ENCODE data around the gene NPBWR2. TPM values are rescaled to one million over a fixed set of nuclear protein-coding genes. Genes with fewer than 3 reads are reported as not detected.
"Not testable (repeated sequence)": the region's sequence is repeated elsewhere in the genome, so short reads cannot be mapped to it uniquely, and the experiment has no call there.

The NPBWR2 gene
- total RNA-seq, 2 experiments from 2014 or later = not detected

- no peak overlapping the region for H3K27ac Mint-ChIP-seq
Observed at GRCh38 chr20:64095455-64095854, 11.9 kb downstream of the NPBWR2 start.

GRCh38 chr20:64093013-64093503 is 14.3 kb downstream of the NPBWR2 start:
- ChIA-PET POLR2A (no interaction called here), CTCF (no interaction called here)
- DNase-seq (no peak), ATAC-seq (no peak)
- Mint-ChIP-seq H3K9me3 (ENCODE audit: insufficient read depth) (no peaks in the 10 kb centered on the region), H3K4me1 (ENCODE audit: low read depth) (no peaks in the 10 kb centered on the region), H3K27me3 (ENCODE audit: low read depth) (peaks cover 8% of the 10 kb centered on the region), H3K4me3 (no peak overlapping the region), H3K27ac (no peak overlapping the region), H3K36me3 (ENCODE audit: low read depth) (no peaks in the 10 kb centered on the region)

More at GRCh38 chr20:64095455-64095854, 11.9 kb downstream of the NPBWR2 start:
- H3K27me3 Mint-ChIP-seq (ENCODE audit: low read depth) = no peaks in the 10 kb centered on the region
- ATAC-seq (peak; percentile 13), DNase-seq (no peak)
- ChIA-PET POLR2A (no interaction called here), CTCF (no interaction called here)
- no peaks in the 10 kb centered on the region for H3K9me3 Mint-ChIP-seq (ENCODE audit: insufficient read depth)
- H3K4me3 Mint-ChIP-seq = no peak overlapping the region
- H3K36me3 Mint-ChIP-seq (ENCODE audit: low read depth) = no peaks in the 10 kb centered on the region
- peaks cover 5% of the 10 kb centered on the region for H3K4me1 Mint-ChIP-seq (ENCODE audit: low read depth)

- ChIA-PET CTCF (no interaction called here), POLR2A (no interaction called here)
- no peaks in the 10 kb centered on the region for H3K4me1 Mint-ChIP-seq (ENCODE audit: low read depth)
- no peak overlapping the region for H3K27ac Mint-ChIP-seq
- H3K9me3 Mint-ChIP-seq (ENCODE audit: insufficient read depth) = no peaks in the 10 kb centered on the region
- DNase-seq (no peak), ATAC-seq (peak; percentile 24)
- H3K4me3 Mint-ChIP-seq = no peak overlapping the region
- no peaks in the 10 kb centered on the region for H3K36me3 Mint-ChIP-seq (ENCODE audit: low read depth)
- peaks cover 8% of the 10 kb centered on the region for H3K27me3 Mint-ChIP-seq (ENCODE audit: low read depth)
Observed at GRCh38 chr20:64092258-64093012, 14.9 kb downstream of the NPBWR2 start.

- Mint-ChIP-seq H3K36me3 (ENCODE audit: low read depth) (no peaks in the 10 kb centered on the region), H3K4me1 (ENCODE audit: low read depth) (no peaks in the 10 kb centered on the region), H3K27ac (no peak overlapping the region), H3K27me3 (ENCODE audit: low read depth) (peaks cover 8% of the 10 kb centered on the region), H3K4me3 (no peak overlapping the region), H3K9me3 (ENCODE audit: insufficient read depth) (no peaks in the 10 kb centered on the region)
- no peak for DNase-seq
- ChIA-PET POLR2A (interaction anchor here (1.0 kb wide), 1 partner anchor 14 kb away, joined by 3 read pairs; no protein-coding TSS in a partner anchor), CTCF (no interaction called here)
- no peak for ATAC-seq
Observed at GRCh38 chr20:64091770-64092169, 15.6 kb downstream of the NPBWR2 start.

GRCh38 chr20:64091340-64091739 is 16.0 kb downstream of the NPBWR2 start:
- Mint-ChIP-seq H3K36me3 (ENCODE audit: low read depth) (no peaks in the 10 kb centered on the region), H3K27me3 (ENCODE audit: low read depth) (peaks cover 9% of the 10 kb centered on the region), H3K9me3 (ENCODE audit: insufficient read depth) (no peaks in the 10 kb centered on the region), H3K27ac (no peak overlapping the region), H3K4me1 (ENCODE audit: low read depth) (no peaks in the 10 kb centered on the region), H3K4me3 (no peak overlapping the region)
- ATAC-seq = no peak
- DNase-seq = no peak
- ChIA-PET POLR2A (interaction anchor here (1.0 kb wide), 1 partner anchor 15 kb away, joined by 3 read pairs; no protein-coding TSS in a partner anchor), CTCF (no interaction called here)

- no peak overlapping the region for H3K27ac Mint-ChIP-seq
- ChIA-PET CTCF (no interaction called here), POLR2A (no interaction called here)
- H3K27me3 Mint-ChIP-seq (ENCODE audit: low read depth) = peaks cover 19% of the 10 kb centered on the region
- H3K4me1 Mint-ChIP-seq (ENCODE audit: low read depth) = no peaks in the 10 kb centered on the region
- DNase-seq (no peak), ATAC-seq (no peak)
- H3K9me3 Mint-ChIP-seq (ENCODE audit: insufficient read depth) = no peaks in the 10 kb centered on the region
- H3K36me3 Mint-ChIP-seq (ENCODE audit: low read depth) = no peaks in the 10 kb centered on the region
- no peak overlapping the region for H3K4me3 Mint-ChIP-seq
Observed at GRCh38 chr20:64090165-64090564, 17.2 kb downstream of the NPBWR2 start.

GRCh38 chr20:64088586-64088985 is 18.8 kb downstream of the NPBWR2 start:
- H3K27ac Mint-ChIP-seq; H3K4me3 Mint-ChIP-seq; POLR2A ChIA-PET; CTCF ChIA-PET; ATAC-seq; H3K9me3 Mint-ChIP-seq (ENCODE audit: insufficient read depth); H3K4me1 Mint-ChIP-seq (ENCODE audit: low read depth); H3K36me3 Mint-ChIP-seq (ENCODE audit: low read depth); DNase-seq: not testable (repeated sequence)
- peaks cover 24% of the 10 kb centered on the region for H3K27me3 Mint-ChIP-seq (ENCODE audit: low read depth)

- H3K27ac Mint-ChIP-seq; H3K36me3 Mint-ChIP-seq (ENCODE audit: low read depth); ATAC-seq; CTCF ChIA-PET; H3K9me3 Mint-ChIP-seq (ENCODE audit: insufficient read depth); H3K4me3 Mint-ChIP-seq; DNase-seq; POLR2A ChIA-PET: not testable (repeated sequence)
- peaks cover 24% of the 10 kb centered on the region for H3K27me3 Mint-ChIP-seq (ENCODE audit: low read depth)
- peaks cover 14% of the 10 kb centered on the region for H3K4me1 Mint-ChIP-seq (ENCODE audit: low read depth)
Observed at GRCh38 chr20:64087226-64087825, 20.0 kb downstream of the NPBWR2 start.

GRCh38 chr20:64086801-64087200 is 20.6 kb downstream of the NPBWR2 start:
- peaks cover 19% of the 10 kb centered on the region for H3K4me1 Mint-ChIP-seq (ENCODE audit: low read depth)
- DNase-seq (no peak), ATAC-seq (no peak)
- H3K9me3 Mint-ChIP-seq (ENCODE audit: insufficient read depth) = no peaks in the 10 kb centered on the region
- POLR2A ChIA-PET = no interaction called here
- no peaks in the 10 kb centered on the region for H3K36me3 Mint-ChIP-seq (ENCODE audit: low read depth)
- CTCF ChIA-PET = interaction anchor here (1.2 kb wide), 1 partner anchor 16 kb away, joined by 4 read pairs; no protein-coding TSS in a partner anchor
- H3K27ac Mint-ChIP-seq = no peak overlapping the region
- H3K4me3 Mint-ChIP-seq = no peak overlapping the region
- H3K27me3 Mint-ChIP-seq (ENCODE audit: low read depth) = peaks cover 24% of the 10 kb centered on the region

GRCh38 chr20:64084685-64085152 is 22.6 kb downstream of the NPBWR2 start:
- peaks cover 35% of the 10 kb centered on the region for H3K4me1 Mint-ChIP-seq (ENCODE audit: low read depth)
- H3K27me3 Mint-ChIP-seq (ENCODE audit: low read depth) = peaks cover 24% of the 10 kb centered on the region
- ATAC-seq (no peak), DNase-seq (no peak)
- ChIA-PET CTCF (interaction anchor here (1.3 to 3.1 kb wide), 6 partner anchors 14 to 88 kb away, joined by 3 to 48 read pairs (median 6); no protein-coding TSS in a partner anchor), POLR2A (no interaction called here)
- no peaks in the 10 kb centered on the region for H3K9me3 Mint-ChIP-seq (ENCODE audit: insufficient read depth)
- H3K4me3 Mint-ChIP-seq = peak overlapping the region; percentile 71
- no peaks in the 10 kb centered on the region for H3K36me3 Mint-ChIP-seq (ENCODE audit: low read depth)
- no peak overlapping the region for H3K27ac Mint-ChIP-seq

GRCh38 chr20:64083804-64084684 is 23.3 kb downstream of the NPBWR2 start, which contains the start of gene LKAAEAR1:
LKAAEAR1 (minus strand) TSS chr20:64084398; CDS start chr20:64084219, 179 bp downstream.
- POLR2A ChIA-PET = interaction anchor here (0.8 kb wide), 1 partner anchor 169 kb away, joined by 3 read pairs; no protein-coding TSS in a partner anchor
- Mint-ChIP-seq H3K9me3 (ENCODE audit: insufficient read depth) (no peaks in the 10 kb centered on the region), H3K27ac (no peak within 1 kb of the TSS), H3K4me1 (ENCODE audit: low read depth) (peaks cover 35% of the 10 kb centered on the region), H3K4me3 (peak within 1 kb of the TSS; percentile 71), H3K27me3 (ENCODE audit: low read depth) (peaks cover 24% of the 10 kb centered on the region), H3K36me3 (ENCODE audit: low read depth) (peaks cover 2% of the 10 kb centered on the region)
- CTCF ChIA-PET = interaction anchor here (0.6 to 3.1 kb wide), 18 partner anchors 11 to 172 kb away, joined by 3 to 48 read pairs (median 4); partner anchors contain the start of gene SAMD10
- ATAC-seq (no peak), DNase-seq (no peak)
